ENCODE measurements around the gene NAT16. TPM values are rescaled to one million over a fixed set of nuclear protein-coding genes. Genes with fewer than 3 reads are reported as not detected.

The NAT16 gene
- total and polyA plus RNA-seq, 9 of the 15 experiments (the other 6 are each of a cell fraction or from before 2014, with no cell fraction given) = 0.04 TPM; not detected in 8

- TF ChIP-seq ZNF318 (IDR thresholded peaks at IDR 0.05; ENCODE audit: borderline replicate concordance in 1 of 2, low read depth in 1 of 2) (no peak), BRD9 (IDR thresholded peaks at IDR 0.05; ENCODE audit: low read depth, partially characterized antibody) (no peak), ZNF57 (CRISPR knock-in tag; IDR thresholded peaks at IDR 0.05) (no peak)
Observed at GRCh38 chr7:101186194-101186593, 6.1 kb upstream of the NAT16 start (continued).
